Ishikawa (cell line): ENCODE measurements around the gene RABAC1.

Experiments used
- EP300 ChIP-seq: IDR thresholded peaks from 2 replicates; pipeline ENCODE4 v1.6.1; 2012; ENCODE audit warnings: borderline replicate concordance
- MAX ChIP-seq: IDR thresholded peaks from 2 replicates; pipeline ENCODE4 v1.6.1; 2012
- NFIC ChIP-seq: IDR thresholded peaks from 2 replicates; pipeline ENCODE4 v1.6.1; 2012
- RAD21 ChIP-seq: IDR thresholded peaks from 2 replicates; pipeline ENCODE4 v1.6.1; 2012; ENCODE audit warnings: low read depth
- ZBTB7A ChIP-seq: IDR thresholded peaks from 2 replicates; pipeline ENCODE4 v1.6.1; 2012; ENCODE audit warnings: low read depth

- no peak for TF ChIP-seq EP300
- no peak for TF ChIP-seq RAD21
- TF ChIP-seq MAX: no peak
- TF ChIP-seq NFIC: no peak
- TF ChIP-seq ZBTB7A: no peak
Measured at GRCh38 chr19:41915021-41915775, 43.9 kb downstream of the RABAC1 start.
